Ishikawa (cell line): ENCODE data around the gene TIMM8A.

Source experiments
- CEBPB ChIP-seq: IDR thresholded peaks from 2 replicates; pipeline ENCODE4 v1.6.1; 2012
- CREB1 ChIP-seq: IDR thresholded peaks from 2 replicates; pipeline ENCODE4 v1.6.1; 2012; ENCODE audit warnings: low read depth
- EP300 ChIP-seq: IDR thresholded peaks from 2 replicates; pipeline ENCODE4 v1.6.1; 2012; ENCODE audit warnings: borderline replicate concordance
- FOXM1 ChIP-seq: IDR thresholded peaks from 2 replicates; pipeline ENCODE4 v1.6.1; 2012; ENCODE audit warnings: low read depth, borderline replicate concordance
- NFIC ChIP-seq: IDR thresholded peaks from 2 replicates; pipeline ENCODE4 v1.6.1; 2012
- RAD21 ChIP-seq: IDR thresholded peaks from 2 replicates; pipeline ENCODE4 v1.6.1; 2012; ENCODE audit warnings: low read depth
- TAF1 ChIP-seq: IDR thresholded peaks from 2 replicates; pipeline ENCODE4 v1.6.1; 2012; ENCODE audit warnings: low read depth, mild to moderate bottlenecking
- TCF12 ChIP-seq: IDR thresholded peaks from 2 replicates; pipeline ENCODE4 v1.6.1; 2012; ENCODE audit warnings: low read depth
- TEAD4 ChIP-seq: IDR thresholded peaks from 2 replicates; pipeline ENCODE4 v1.6.1; 2012
- YY1 ChIP-seq: IDR thresholded peaks from 2 replicates; pipeline ENCODE4 v1.6.1; 2012; ENCODE audit warnings: low read depth
- ZBTB7A ChIP-seq: IDR thresholded peaks from 2 replicates; pipeline ENCODE4 v1.6.1; 2012; ENCODE audit warnings: low read depth
- TF ChIP-seq, protein P1 (sequence below): IDR thresholded peaks from 2 replicates; pipeline ENCODE4 v1.6.1; 2012
- TF ChIP-seq, protein P2 (sequence below): IDR thresholded peaks from 2 replicates; pipeline ENCODE4 v1.6.1; 2012; ENCODE audit warnings: low read depth, mild to moderate bottlenecking
- TF ChIP-seq, protein P3 (sequence below): IDR thresholded peaks from 2 replicates; pipeline ENCODE4 v1.6.1; 2012

DNA sequence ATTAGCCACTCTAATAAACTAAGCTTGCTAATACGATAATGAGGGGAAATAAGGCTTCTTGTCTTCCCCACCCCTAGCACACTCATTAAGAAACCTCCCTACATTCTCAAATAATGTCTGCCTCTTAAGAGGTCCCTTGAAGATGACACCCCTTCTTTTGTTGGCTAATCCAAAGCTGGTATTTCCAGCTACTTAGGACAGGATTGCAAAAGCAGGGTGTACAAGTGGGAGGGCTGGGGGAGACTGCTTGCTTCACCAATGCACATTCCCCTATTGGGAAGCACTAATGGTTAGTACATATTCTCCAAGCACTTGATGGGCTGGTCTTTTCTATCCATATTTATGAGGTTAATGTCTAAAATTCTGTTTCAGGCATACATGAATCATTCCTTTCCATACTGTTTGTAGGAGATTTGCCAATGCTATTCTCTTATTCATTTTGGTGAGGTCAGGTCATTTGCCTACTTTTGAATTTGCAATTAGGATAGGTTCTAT lies 16.8 kb upstream of the TIMM8A start:
- no peak for TF ChIP-seq NFIC
- TF ChIP-seq, protein P1, sequence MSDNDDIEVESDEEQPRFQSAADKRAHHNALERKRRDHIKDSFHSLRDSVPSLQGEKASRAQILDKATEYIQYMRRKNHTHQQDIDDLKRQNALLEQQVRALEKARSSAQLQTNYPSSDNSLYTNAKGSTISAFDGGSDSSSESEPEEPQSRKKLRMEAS = no peak
- TF ChIP-seq EP300 = no peak
- TF ChIP-seq, protein P2, sequence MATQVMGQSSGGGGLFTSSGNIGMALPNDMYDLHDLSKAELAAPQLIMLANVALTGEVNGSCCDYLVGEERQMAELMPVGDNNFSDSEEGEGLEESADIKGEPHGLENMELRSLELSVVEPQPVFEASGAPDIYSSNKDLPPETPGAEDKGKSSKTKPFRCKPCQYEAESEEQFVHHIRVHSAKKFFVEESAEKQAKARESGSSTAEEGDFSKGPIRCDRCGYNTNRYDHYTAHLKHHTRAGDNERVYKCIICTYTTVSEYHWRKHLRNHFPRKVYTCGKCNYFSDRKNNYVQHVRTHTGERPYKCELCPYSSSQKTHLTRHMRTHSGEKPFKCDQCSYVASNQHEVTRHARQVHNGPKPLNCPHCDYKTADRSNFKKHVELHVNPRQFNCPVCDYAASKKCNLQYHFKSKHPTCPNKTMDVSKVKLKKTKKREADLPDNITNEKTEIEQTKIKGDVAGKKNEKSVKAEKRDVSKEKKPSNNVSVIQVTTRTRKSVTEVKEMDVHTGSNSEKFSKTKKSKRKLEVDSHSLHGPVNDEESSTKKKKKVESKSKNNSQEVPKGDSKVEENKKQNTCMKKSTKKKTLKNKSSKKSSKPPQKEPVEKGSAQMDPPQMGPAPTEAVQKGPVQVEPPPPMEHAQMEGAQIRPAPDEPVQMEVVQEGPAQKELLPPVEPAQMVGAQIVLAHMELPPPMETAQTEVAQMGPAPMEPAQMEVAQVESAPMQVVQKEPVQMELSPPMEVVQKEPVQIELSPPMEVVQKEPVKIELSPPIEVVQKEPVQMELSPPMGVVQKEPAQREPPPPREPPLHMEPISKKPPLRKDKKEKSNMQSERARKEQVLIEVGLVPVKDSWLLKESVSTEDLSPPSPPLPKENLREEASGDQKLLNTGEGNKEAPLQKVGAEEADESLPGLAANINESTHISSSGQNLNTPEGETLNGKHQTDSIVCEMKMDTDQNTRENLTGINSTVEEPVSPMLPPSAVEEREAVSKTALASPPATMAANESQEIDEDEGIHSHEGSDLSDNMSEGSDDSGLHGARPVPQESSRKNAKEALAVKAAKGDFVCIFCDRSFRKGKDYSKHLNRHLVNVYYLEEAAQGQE = no peak
- TF ChIP-seq TEAD4 = no peak
- no peak for TF ChIP-seq RAD21
- no peak for TF ChIP-seq CEBPB
- TF ChIP-seq FOXM1 = no peak
- TF ChIP-seq ZBTB7A = no peak
- TF ChIP-seq TAF1 = no peak
- TF ChIP-seq CREB1 = no peak
- no peak for TF ChIP-seq YY1
- no peak for TF ChIP-seq TCF12
- TF ChIP-seq, protein P3, sequence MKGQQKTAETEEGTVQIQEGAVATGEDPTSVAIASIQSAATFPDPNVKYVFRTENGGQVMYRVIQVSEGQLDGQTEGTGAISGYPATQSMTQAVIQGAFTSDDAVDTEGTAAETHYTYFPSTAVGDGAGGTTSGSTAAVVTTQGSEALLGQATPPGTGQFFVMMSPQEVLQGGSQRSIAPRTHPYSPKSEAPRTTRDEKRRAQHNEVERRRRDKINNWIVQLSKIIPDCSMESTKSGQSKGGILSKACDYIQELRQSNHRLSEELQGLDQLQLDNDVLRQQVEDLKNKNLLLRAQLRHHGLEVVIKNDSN = no peak
